ENCODE measurements around the gene MYO5B. TPM values are rescaled to one million over a fixed set of nuclear protein-coding genes. Genes with fewer than 3 reads are reported as not detected.

Gene MYO5B
- total RNA-seq, 1 experiment from 2014 or later: 32.1 TPM

DNA sequence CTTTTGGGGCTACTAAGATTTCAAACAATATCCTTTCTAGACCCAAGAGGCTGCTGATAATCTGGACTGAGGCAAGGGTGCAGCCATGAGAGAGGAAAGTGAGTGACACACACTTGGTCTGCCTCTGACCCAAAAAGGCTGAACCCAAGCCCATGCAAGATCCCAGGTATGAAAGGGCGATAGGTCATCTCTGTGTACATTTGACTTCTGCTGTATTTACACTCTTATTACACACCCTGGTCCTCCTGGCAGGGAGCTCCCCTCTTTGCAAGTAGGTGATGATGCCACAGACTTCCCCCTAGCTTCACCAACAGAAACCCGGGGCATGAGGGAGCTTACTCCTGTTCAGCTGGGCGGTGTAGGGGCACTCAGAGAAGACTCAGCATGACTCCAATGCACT lies 319.8 kb downstream of the MYO5B start:
- Histone ChIP-seq H3K9me2 (ENCODE audit: insufficient read depth) (no peaks in the 10 kb centered on the region), H4K20me1 (ENCODE audit: insufficient read depth) (no peaks in the 10 kb centered on the region), H3K36me3 (ENCODE audit: control insufficient read depth in 1 of 2, insufficient read depth in 2 of 2, low read length in 2 of 2) (no peaks in the 10 kb centered on the region), H3K4me2 (ENCODE audit: low read length) (no peak overlapping the region), H3K4me1 (ENCODE audit: control insufficient read depth in 1 of 2, insufficient read depth in 2 of 2, low read length in 2 of 2) (no peaks in the 10 kb centered on the region), H2AFZ (ENCODE audit: low read depth, low read length, poor library complexity, severe bottlenecking) (no peak overlapping the region), H3K9me3 (ENCODE audit: control insufficient read depth in 1 of 2, insufficient read depth in 1 of 2, low read depth in 1 of 2, low read length in 2 of 2) (no peaks in the 10 kb centered on the region), H3K27me3 (ENCODE audit: insufficient read depth, low read length) (no peaks in the 10 kb centered on the region), H3K9ac (ENCODE audit: low read length) (no peak overlapping the region), H3K79me2 (ENCODE audit: insufficient read depth, low read length) (no peaks in the 10 kb centered on the region), H3K4me3 (replicated peaks in 1 of 2; ENCODE audit: low read depth in 1 of 2, low read length in 2 of 2) (no peak overlapping the region), H3K27ac (ENCODE audit: low read depth, low read length) (no peak overlapping the region)
- TF ChIP-seq SIN3A (IDR thresholded peaks at IDR 0.05; ENCODE audit: low read depth): no peak
- TF ChIP-seq ZNF274 (IDR thresholded peaks at IDR 0.05; ENCODE audit: low read depth, low read length): no peak
- TF ChIP-seq ZFX (IDR thresholded peaks at IDR 0.05): no peak
- TF ChIP-seq, protein P1, sequence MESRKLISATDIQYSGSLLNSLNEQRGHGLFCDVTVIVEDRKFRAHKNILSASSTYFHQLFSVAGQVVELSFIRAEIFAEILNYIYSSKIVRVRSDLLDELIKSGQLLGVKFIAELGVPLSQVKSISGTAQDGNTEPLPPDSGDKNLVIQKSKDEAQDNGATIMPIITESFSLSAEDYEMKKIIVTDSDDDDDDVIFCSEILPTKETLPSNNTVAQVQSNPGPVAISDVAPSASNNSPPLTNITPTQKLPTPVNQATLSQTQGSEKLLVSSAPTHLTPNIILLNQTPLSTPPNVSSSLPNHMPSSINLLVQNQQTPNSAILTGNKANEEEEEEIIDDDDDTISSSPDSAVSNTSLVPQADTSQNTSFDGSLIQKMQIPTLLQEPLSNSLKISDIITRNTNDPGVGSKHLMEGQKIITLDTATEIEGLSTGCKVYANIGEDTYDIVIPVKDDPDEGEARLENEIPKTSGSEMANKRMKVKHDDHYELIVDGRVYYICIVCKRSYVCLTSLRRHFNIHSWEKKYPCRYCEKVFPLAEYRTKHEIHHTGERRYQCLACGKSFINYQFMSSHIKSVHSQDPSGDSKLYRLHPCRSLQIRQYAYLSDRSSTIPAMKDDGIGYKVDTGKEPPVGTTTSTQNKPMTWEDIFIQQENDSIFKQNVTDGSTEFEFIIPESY (IDR thresholded peaks at IDR 0.05; ENCODE audit: extremely low read depth, insufficient replicate concordance, low read length): no peak
- TF ChIP-seq SP1 (IDR thresholded peaks at IDR 0.05; ENCODE audit: low read depth): no peak
- TF ChIP-seq, protein P2, sequence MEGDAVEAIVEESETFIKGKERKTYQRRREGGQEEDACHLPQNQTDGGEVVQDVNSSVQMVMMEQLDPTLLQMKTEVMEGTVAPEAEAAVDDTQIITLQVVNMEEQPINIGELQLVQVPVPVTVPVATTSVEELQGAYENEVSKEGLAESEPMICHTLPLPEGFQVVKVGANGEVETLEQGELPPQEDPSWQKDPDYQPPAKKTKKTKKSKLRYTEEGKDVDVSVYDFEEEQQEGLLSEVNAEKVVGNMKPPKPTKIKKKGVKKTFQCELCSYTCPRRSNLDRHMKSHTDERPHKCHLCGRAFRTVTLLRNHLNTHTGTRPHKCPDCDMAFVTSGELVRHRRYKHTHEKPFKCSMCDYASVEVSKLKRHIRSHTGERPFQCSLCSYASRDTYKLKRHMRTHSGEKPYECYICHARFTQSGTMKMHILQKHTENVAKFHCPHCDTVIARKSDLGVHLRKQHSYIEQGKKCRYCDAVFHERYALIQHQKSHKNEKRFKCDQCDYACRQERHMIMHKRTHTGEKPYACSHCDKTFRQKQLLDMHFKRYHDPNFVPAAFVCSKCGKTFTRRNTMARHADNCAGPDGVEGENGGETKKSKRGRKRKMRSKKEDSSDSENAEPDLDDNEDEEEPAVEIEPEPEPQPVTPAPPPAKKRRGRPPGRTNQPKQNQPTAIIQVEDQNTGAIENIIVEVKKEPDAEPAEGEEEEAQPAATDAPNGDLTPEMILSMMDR (IDR thresholded peaks at IDR 0.05 in 2 of 3, conservative IDR thresholded peaks at IDR 0.05 in 1 of 3; ENCODE audit: borderline replicate concordance in 1 of 3, insufficient read depth in 1 of 3, low read depth in 2 of 3, low read length in 2 of 3): no peak
- no peak for TF ChIP-seq POLR2AphosphoS5 (IDR thresholded peaks at IDR 0.05; ENCODE audit: low read depth, low read length)
- no peak for TF ChIP-seq SRF (IDR thresholded peaks at IDR 0.05; ENCODE audit: low read depth)
- no peak for TF ChIP-seq TCF7L2 (IDR thresholded peaks at IDR 0.05; ENCODE audit: borderline replicate concordance, extremely low read depth, insufficient read depth, insufficient read length)
- no peak for TF ChIP-seq RAD21 (IDR thresholded peaks at IDR 0.05; ENCODE audit: low read depth)
- no peak for TF ChIP-seq POLR2A (IDR thresholded peaks at IDR 0.05; ENCODE audit: borderline replicate concordance, extremely low read depth, insufficient read depth, insufficient read length)
- TF ChIP-seq EGR1 (IDR thresholded peaks at IDR 0.05; ENCODE audit: low read depth): no peak
- TF ChIP-seq FOSL1 (IDR thresholded peaks at IDR 0.05; ENCODE audit: low read depth): no peak
- CTCF ChIA-PET: no interaction called here
- RAD21 ChIA-PET (ENCODE audit: low non-redundant PET in 1 of 2, low total read pairs in 2 of 2, uncharacterized antibody in 2 of 2, unreplicated experiment in 2 of 2): no interaction called here
- DNase-seq (ENCODE audit: low read depth, low spot score): no peak
- no peak for ATAC-seq
- BruUV-seq (replicated peaks): no TSS peak
- POLR2A ChIA-PET: no interaction called here
- intact Hi-C loops (cut with micrococcal nuclease): no loop called here
